ENCODE data around the gene TMED5. TPM values are rescaled to one million over a fixed set of nuclear protein-coding genes. Genes with fewer than 3 reads are reported as not detected.

TMED5 gene
- total and polyA plus RNA-seq, 4 donors: 15.1 to 132 (median 56.4) TPM

- Histone ChIP-seq H3K4me3 (no peak overlapping the region), H3K36me3 (ENCODE audit: control insufficient read depth in 4 of 4, insufficient read depth in 4 of 4, low read length in 4 of 4) (peaks cover 0 to 10% (median under 1%) of the 10 kb centered on the region in 4 donors), H3K27me3 (ENCODE audit: control insufficient read depth in 3 of 3, insufficient read depth in 3 of 3, low read length in 2 of 3) (no peaks in the 10 kb centered on the region), H3K4me1 (ENCODE audit: control insufficient read depth in 5 of 5, insufficient read depth in 5 of 5, low read length in 5 of 5) (no peaks in the 10 kb centered on the region), H3K27ac (ENCODE audit: low read depth in 1 of 2, low read length in 1 of 2) (no peak overlapping the region), H3K9me3 (ENCODE audit: control insufficient read depth in 4 of 4, insufficient read depth in 3 of 4, low read length in 3 of 4) (no peaks in the 10 kb centered on the region), H3K9ac (ENCODE audit: insufficient read depth in 1 of 2, low read length in 2 of 2) (no peak overlapping the region)
- TF ChIP-seq, protein P1, sequence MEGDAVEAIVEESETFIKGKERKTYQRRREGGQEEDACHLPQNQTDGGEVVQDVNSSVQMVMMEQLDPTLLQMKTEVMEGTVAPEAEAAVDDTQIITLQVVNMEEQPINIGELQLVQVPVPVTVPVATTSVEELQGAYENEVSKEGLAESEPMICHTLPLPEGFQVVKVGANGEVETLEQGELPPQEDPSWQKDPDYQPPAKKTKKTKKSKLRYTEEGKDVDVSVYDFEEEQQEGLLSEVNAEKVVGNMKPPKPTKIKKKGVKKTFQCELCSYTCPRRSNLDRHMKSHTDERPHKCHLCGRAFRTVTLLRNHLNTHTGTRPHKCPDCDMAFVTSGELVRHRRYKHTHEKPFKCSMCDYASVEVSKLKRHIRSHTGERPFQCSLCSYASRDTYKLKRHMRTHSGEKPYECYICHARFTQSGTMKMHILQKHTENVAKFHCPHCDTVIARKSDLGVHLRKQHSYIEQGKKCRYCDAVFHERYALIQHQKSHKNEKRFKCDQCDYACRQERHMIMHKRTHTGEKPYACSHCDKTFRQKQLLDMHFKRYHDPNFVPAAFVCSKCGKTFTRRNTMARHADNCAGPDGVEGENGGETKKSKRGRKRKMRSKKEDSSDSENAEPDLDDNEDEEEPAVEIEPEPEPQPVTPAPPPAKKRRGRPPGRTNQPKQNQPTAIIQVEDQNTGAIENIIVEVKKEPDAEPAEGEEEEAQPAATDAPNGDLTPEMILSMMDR (IDR thresholded peaks at IDR 0.05; ENCODE audit: control extremely low read depth, extremely low read depth): no peak
- ATAC-seq (ENCODE audit: insufficient read depth, low FRiP score): no peak
- WGBS, 2 donors: 91 to 92% methylated on average over 6 of the region's 6 CpGs
- no peak for DNase-seq
These were observed 25.8 kb upstream of the TMED5 start for GRCh38 chr1:93205892-93206566.

DNA sequence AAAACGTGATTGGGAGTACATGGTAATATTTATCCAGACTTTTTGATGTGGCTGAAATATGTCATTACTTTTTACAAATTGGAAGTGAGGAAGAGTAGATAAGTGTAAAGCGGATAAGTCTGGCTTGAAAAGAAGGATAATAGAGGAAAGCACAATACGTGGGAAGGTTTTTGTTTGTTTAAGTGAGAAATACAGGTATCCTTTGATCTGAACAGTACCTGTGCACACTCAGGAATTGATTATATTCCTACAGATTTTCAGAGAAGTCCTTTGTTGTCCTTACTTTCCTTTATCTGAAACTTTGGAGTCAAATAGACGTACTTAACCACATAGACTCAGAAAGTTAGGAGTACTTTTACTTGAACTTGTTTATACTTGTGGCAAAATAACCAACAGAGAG is 20.5 kb upstream of the TMED5 start:
- WGBS, 2 donors: 94% methylated on average over 4 of the region's 4 CpGs
- H3K4me1 ChIP-seq (ENCODE audit: control insufficient read depth in 5 of 5, insufficient read depth in 5 of 5, low read length in 5 of 5): no peaks in the 10 kb centered on the region
- ATAC-seq (ENCODE audit: insufficient read depth, low FRiP score) (no peak), DNase-seq (no peak)
- H3K27me3 ChIP-seq (ENCODE audit: control insufficient read depth in 3 of 3, insufficient read depth in 3 of 3, low read length in 2 of 3): no peaks in the 10 kb centered on the region
- H3K9me3 ChIP-seq (ENCODE audit: control insufficient read depth in 4 of 4, insufficient read depth in 3 of 4, low read length in 3 of 4): no peaks in the 10 kb centered on the region
- H3K27ac ChIP-seq (ENCODE audit: low read depth in 1 of 2, low read length in 1 of 2): no peak overlapping the region
- peaks cover 0 to 10% (median 2%) of the 10 kb centered on the region in 4 donors for H3K36me3 ChIP-seq (ENCODE audit: control insufficient read depth in 4 of 4, insufficient read depth in 4 of 4, low read length in 4 of 4)
- no peak overlapping the region for H3K4me3 ChIP-seq
- no peak overlapping the region for H3K9ac ChIP-seq (ENCODE audit: insufficient read depth in 1 of 2, low read length in 2 of 2)
- TF ChIP-seq, protein P1 (IDR thresholded peaks at IDR 0.05; ENCODE audit: control extremely low read depth, extremely low read depth): no peak

GRCh38 chr1:93200086-93200620 is 19.9 kb upstream of the TMED5 start:
- no peaks in the 10 kb centered on the region for H3K9me3 ChIP-seq (ENCODE audit: control insufficient read depth in 4 of 4, insufficient read depth in 3 of 4, low read length in 3 of 4)
- no peak for DNase-seq
- 94 to 96% methylated on average over 6 of the region's 6 CpGs for WGBS, 2 donors
- no peak for ATAC-seq (ENCODE audit: insufficient read depth, low FRiP score)
- peaks cover 0 to 10% (median 2%) of the 10 kb centered on the region in 4 donors for H3K36me3 ChIP-seq (ENCODE audit: control insufficient read depth in 4 of 4, insufficient read depth in 4 of 4, low read length in 4 of 4)
- H3K9ac ChIP-seq (ENCODE audit: insufficient read depth in 1 of 2, low read length in 2 of 2): no peak overlapping the region
- no peak overlapping the region for H3K4me3 ChIP-seq
- H3K4me1 ChIP-seq (ENCODE audit: control insufficient read depth in 5 of 5, insufficient read depth in 5 of 5, low read length in 5 of 5): peaks cover 0 to 2% (median 0%) of the 10 kb centered on the region in 5 donors
- TF ChIP-seq, protein P1 (IDR thresholded peaks at IDR 0.05; ENCODE audit: control extremely low read depth, extremely low read depth): no peak
- no peaks in the 10 kb centered on the region for H3K27me3 ChIP-seq (ENCODE audit: control insufficient read depth in 3 of 3, insufficient read depth in 3 of 3, low read length in 2 of 3)
- H3K27ac ChIP-seq (ENCODE audit: low read depth in 1 of 2, low read length in 1 of 2): no peak overlapping the region
